ENCODE measurements around the gene WRNIP1. TPM values are rescaled to one million over a fixed set of nuclear protein-coding genes. Genes with fewer than 3 reads are reported as not detected.

Gene WRNIP1
- total and polyA plus RNA-seq, 2 of the 8 experiments (the other 6 are each of a cell fraction or from before 2014, with no cell fraction given): 38.2 to 39.2 TPM

DNA sequence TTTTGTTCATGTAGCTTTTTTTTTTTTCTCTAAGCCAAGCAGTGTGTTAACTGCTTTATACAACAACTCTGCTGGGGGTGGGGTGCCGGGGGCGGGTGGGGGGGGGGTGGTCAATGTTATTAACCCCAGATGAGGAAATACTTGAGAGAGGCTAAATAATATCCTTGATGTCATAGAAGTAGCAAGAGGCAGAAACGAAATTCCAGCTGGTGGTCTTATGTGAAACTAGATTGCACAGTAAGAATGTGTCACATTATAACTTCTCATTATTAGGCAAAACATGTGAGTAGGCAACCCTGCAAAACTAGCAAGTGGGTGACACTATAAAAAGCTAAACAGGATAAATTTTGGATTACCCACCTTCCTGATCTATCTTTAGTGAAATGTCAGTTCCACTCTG, 27.3 kb upstream of the WRNIP1 start (continued):
- no peak for TF ChIP-seq RNF2 (IDR thresholded peaks at IDR 0.05; ENCODE audit: borderline replicate concordance, low read depth, low read length, missing control alignments, poor library complexity, severe bottlenecking)

Data from H1 (cell line).